ENCODE measurements around the gene VIPR2.

VIPR2 gene

GRCh38 chr7:159063046-159063840 is 81.4 kb downstream of the VIPR2 start:
- TF ChIP-seq CTCF (IDR thresholded peaks at IDR 0.05; ENCODE audit: low read depth, low read length), result no peak
- peaks cover 11% of the 10 kb centered on the region for H3K9me3 ChIP-seq (ENCODE audit: severe bottlenecking)

GRCh38 chr7:159062569-159062968 is 82.1 kb downstream of the VIPR2 start:
- Histone ChIP-seq H3K4me3 (ENCODE audit: low read depth, low read length) (no peak overlapping the region), H3K27me3 (ENCODE audit: insufficient read depth, low read depth, severe bottlenecking) (no peaks in the 10 kb centered on the region), H3K27ac (no peak overlapping the region), H3K9me3 (ENCODE audit: severe bottlenecking) (peaks cover 11% of the 10 kb centered on the region), H3K36me3 (no peaks in the 10 kb centered on the region)
- DNase-seq, result no peak
- no peak for TF ChIP-seq CTCF (IDR thresholded peaks at IDR 0.05; ENCODE audit: low read depth, low read length)

More at GRCh38 chr7:159063046-159063840, 81.4 kb downstream of the VIPR2 start:
- Histone ChIP-seq H3K36me3 (no peaks in the 10 kb centered on the region), H3K4me3 (ENCODE audit: low read depth, low read length) (no peak overlapping the region), H3K27me3 (ENCODE audit: insufficient read depth, low read depth, severe bottlenecking) (no peaks in the 10 kb centered on the region), H3K27ac (no peak overlapping the region)
- DNase-seq, result no peak

- no peak for TF ChIP-seq CTCF (IDR thresholded peaks at IDR 0.05; ENCODE audit: low read depth, low read length)
- no peak for DNase-seq
- H3K27me3 ChIP-seq (ENCODE audit: insufficient read depth, low read depth, severe bottlenecking), result no peaks in the 10 kb centered on the region
These were observed 82.9 kb downstream of the VIPR2 start for GRCh38 chr7:159061674-159062212.

GRCh38 chr7:159061209-159061608 is 83.5 kb downstream of the VIPR2 start:
- Histone ChIP-seq H3K36me3 (no peaks in the 10 kb centered on the region), H3K9me3 (ENCODE audit: severe bottlenecking) (peaks cover 11% of the 10 kb centered on the region), H3K27ac (no peak overlapping the region), H3K27me3 (ENCODE audit: insufficient read depth, low read depth, severe bottlenecking) (no peaks in the 10 kb centered on the region), H3K4me3 (ENCODE audit: low read depth, low read length) (no peak overlapping the region)
- TF ChIP-seq CTCF (IDR thresholded peaks at IDR 0.05; ENCODE audit: low read depth, low read length), result no peak
- no peak for DNase-seq

More at GRCh38 chr7:159061674-159062212, 82.9 kb downstream of the VIPR2 start:
- Histone ChIP-seq H3K9me3 (ENCODE audit: severe bottlenecking) (peaks cover 11% of the 10 kb centered on the region), H3K4me3 (ENCODE audit: low read depth, low read length) (no peak overlapping the region), H3K27ac (no peak overlapping the region), H3K36me3 (no peaks in the 10 kb centered on the region)

GRCh38 chr7:159060440-159060839 is 84.2 kb downstream of the VIPR2 start:
- Histone ChIP-seq H3K27me3 (ENCODE audit: insufficient read depth, low read depth, severe bottlenecking) (no peaks in the 10 kb centered on the region), H3K36me3 (no peaks in the 10 kb centered on the region), H3K9me3 (ENCODE audit: severe bottlenecking) (peaks cover 11% of the 10 kb centered on the region), H3K4me3 (ENCODE audit: low read depth, low read length) (no peak overlapping the region), H3K27ac (no peak overlapping the region)
- TF ChIP-seq CTCF (IDR thresholded peaks at IDR 0.05; ENCODE audit: low read depth, low read length), result no peak
- DNase-seq, result no peak

Measured in WERI-Rb-1 (cell line).